ENCODE data around the gene NR3C2. TPM values are rescaled to one million over a fixed set of nuclear protein-coding genes. Genes with fewer than 3 reads are reported as not detected.

NR3C2 gene
- total and polyA plus RNA-seq, 12 donors, result 1.1 to 19.8 (median 11.7) TPM

DNA sequence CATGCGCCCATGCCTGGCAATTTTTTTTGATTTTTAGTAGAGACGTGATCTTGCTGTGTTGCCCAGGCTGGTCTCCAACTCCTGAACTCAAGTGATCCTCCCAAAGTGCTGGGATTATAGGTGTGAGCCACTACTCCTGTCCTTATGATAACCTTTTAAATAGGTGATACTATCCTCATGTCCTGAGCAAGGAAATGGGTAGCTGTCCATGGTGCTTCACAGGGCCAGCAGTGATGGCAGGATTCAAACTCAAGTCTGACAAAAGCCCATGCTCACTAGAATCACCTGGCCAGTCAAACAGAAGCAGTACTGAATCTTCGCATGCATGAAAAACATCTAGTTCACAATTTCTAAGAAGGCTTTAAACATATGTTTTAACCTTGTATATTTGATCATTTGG, 235.1 kb downstream of the NR3C2 start:
- Histone ChIP-seq H3K4me3 (no peak overlapping the region), H3K27me3 (no peaks in the 10 kb centered on the region), H3K4me1 (replicated peaks in 1 of 2) (peaks cover 8 to 10% of the 10 kb centered on the region in 2 donors), H3K36me3 (replicated peaks in 1 of 2) (no peaks in the 10 kb centered on the region), H3K9me3 (replicated peaks in 1 of 3) (no peaks in the 10 kb centered on the region), H3K27ac (no peak overlapping the region)
- intact Hi-C loops (cut with DNase I), result no loop called here
- TF ChIP-seq CTCF (IDR thresholded peaks at IDR 0.05), result no peak
- no peak for TF ChIP-seq POLR2A (IDR thresholded peaks at IDR 0.05)
- WGBS, 4 donors, result 80 to 100% (median 96%) methylated on average over 3 of the region's 3 CpGs
- no peak for DNase-seq

GRCh38 chr4:148205476-148205875, 236.7 kb downstream of the NR3C2 start:
- H3K4me3 ChIP-seq, result no peak overlapping the region
- no peaks in the 10 kb centered on the region for H3K36me3 ChIP-seq (replicated peaks in 1 of 2)
- H3K4me1 ChIP-seq (replicated peaks in 1 of 2), result peaks cover 8 to 10% of the 10 kb centered on the region in 2 donors
- intact Hi-C loops (cut with DNase I), result no loop called here
- H3K27me3 ChIP-seq, result no peaks in the 10 kb centered on the region
- no peak for DNase-seq
- H3K9me3 ChIP-seq (replicated peaks in 1 of 3), result no peaks in the 10 kb centered on the region
- WGBS, 4 donors, result 85 to 89% (median 88%) methylated on average over 3 of the region's 3 CpGs
- H3K27ac ChIP-seq, result no peak overlapping the region
- TF ChIP-seq POLR2A (IDR thresholded peaks at IDR 0.05) (no peak), CTCF (IDR thresholded peaks at IDR 0.05) (no peak)

GRCh38 chr4:148204892-148205291, 237.3 kb downstream of the NR3C2 start:
- TF ChIP-seq CTCF (IDR thresholded peaks at IDR 0.05), result no peak
- TF ChIP-seq POLR2A (IDR thresholded peaks at IDR 0.05), result no peak
- WGBS, 4 donors, result 92 to 100% (median 98%) methylated on average over 1 of the region's 1 CpG
- H3K9me3 ChIP-seq (replicated peaks in 1 of 3), result no peaks in the 10 kb centered on the region
- H3K4me1 ChIP-seq (replicated peaks in 1 of 2), result peaks cover 8 to 10% of the 10 kb centered on the region in 2 donors
- H3K27me3 ChIP-seq, result no peaks in the 10 kb centered on the region
- DNase-seq, result no peak
- no peak overlapping the region for H3K27ac ChIP-seq
- intact Hi-C loops (cut with DNase I), result no loop called here
- H3K4me3 ChIP-seq, result no peak overlapping the region
- no peaks in the 10 kb centered on the region for H3K36me3 ChIP-seq (replicated peaks in 1 of 2)

DNA sequence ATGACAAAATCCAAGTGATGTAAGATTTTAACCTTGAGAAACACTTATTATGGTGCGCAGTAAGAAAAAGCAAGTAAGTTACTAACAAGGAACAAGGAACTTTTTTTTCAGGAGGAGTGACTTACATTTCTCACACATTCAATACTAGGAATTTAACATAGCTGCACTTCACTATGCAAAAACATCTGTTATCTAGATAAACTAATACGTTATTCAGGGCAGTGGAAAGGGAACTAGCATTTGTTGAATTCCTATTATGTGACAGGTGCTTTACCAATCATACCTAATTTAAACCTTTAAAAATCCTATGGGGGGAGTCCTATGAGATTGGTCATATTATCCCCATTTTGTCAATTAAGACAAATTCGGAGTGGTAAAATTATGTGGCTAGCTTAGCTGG, 238.0 kb downstream of the NR3C2 start:
- H3K4me3 ChIP-seq, result no peak overlapping the region
- H3K36me3 ChIP-seq (replicated peaks in 1 of 2), result no peaks in the 10 kb centered on the region
- no peaks in the 10 kb centered on the region for H3K9me3 ChIP-seq (replicated peaks in 1 of 3)
- H3K4me1 ChIP-seq (replicated peaks in 1 of 2), result peaks cover 8 to 10% of the 10 kb centered on the region in 2 donors
- TF ChIP-seq POLR2A (IDR thresholded peaks at IDR 0.05), result no peak
- no peak for TF ChIP-seq CTCF (IDR thresholded peaks at IDR 0.05)
- no peak for DNase-seq
- intact Hi-C loops (cut with DNase I), result no loop called here
- no peak overlapping the region for H3K27ac ChIP-seq
- H3K27me3 ChIP-seq, result no peaks in the 10 kb centered on the region
- 65 to 78% (median 68%) methylated on average over 3 of the region's 3 CpGs for whole genome bisulfite sequencing, 4 donors

Data from adrenal gland (tissue), 12 donors.